EH (cell line): ENCODE data around the gene DIS3L2.

ENCODE experiments used
- DNase-seq: peaks from one replicate; pipeline ENCODE4 v3.0.0-alpha.2; 2015; ENCODE audit warnings: low read depth

DIS3L2 gene

DNA sequence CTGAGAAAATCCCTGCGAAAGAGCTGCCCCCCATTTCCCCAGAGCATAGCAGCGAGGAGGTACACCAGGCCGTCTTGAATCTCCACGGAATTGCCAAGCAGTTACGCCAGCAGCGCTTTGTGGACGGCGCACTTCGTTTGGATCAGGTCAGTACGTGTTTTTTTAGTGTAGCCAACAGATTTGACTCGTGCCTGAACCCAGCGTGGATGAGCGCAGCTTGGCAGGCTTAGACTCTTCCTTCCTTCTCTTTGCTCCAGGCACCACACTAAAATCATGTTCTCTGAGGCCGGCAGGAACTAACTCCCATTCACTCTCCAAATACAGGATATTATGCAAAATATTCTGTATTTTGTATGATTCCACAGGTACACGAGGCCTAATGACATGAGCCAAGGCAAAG, 301.8 kb downstream of the DIS3L2 start:
- no peak for DNase-seq

DNA sequence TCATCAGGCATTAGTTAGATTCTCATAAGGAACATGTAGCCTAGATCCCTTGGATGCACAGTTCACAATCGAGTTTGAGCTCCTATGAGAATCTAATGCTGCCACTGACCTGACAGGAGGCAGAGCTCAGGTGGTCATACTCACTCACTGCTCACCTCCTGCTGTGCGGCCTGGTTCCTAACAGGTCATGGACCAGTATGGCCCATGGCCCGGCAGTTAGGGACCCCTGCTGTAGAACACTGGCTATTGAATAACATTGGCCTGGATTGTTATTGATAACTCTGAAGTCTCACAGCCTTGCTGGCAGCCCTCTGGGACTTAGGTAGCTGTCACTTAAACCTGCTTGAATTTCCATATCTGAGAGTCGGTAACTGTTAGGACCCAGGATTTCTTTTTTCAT, 302.6 kb downstream of the DIS3L2 start:
- DNase-seq, result no peak

DNA sequence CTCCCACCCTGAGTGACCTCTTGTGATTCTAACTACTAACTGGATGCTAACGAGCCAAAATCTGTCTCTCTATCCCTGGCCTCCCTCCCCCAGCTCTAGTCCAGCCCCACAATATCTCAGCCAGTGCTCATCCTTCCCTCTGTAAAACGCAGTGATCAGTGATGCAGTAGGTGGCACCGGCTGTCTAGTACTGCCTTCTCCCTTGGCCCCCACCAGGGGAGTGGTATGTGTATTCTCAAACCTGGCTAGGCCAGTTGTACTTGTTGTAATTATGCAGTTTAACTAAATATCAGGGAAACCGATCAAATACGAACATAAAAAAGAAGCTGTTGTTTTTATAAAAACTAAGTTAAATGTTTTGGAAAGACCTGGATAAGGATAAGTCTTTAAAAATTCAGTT, 303.8 kb downstream of the DIS3L2 start:
- no peak for DNase-seq

DNA sequence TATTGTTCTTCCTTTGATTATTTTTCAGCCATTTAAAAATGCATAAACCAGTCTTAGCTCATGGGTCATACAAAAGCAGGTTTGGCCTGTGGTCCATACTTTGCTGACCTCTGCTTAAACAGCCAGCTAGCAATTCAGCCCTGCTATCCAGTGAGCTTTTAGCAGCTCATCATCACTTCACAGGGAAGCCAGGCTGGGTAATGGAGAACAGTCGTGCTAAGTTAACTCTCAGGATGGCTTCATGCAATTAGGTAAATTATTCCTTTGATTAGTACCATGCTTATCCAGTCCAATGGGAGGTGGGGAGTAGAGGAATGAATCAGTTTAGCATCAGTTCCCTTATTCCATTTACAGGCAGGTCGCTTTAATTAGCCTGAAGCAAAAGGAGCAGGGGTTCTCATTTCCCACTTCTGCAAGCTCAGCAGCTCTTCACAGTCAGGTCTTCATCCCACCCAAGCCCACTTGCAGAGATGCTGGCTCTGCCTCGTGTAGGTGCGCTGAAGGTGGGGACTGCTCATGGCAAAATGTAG, 307.2 kb downstream of the DIS3L2 start:
- no peak for DNase-seq

DNA sequence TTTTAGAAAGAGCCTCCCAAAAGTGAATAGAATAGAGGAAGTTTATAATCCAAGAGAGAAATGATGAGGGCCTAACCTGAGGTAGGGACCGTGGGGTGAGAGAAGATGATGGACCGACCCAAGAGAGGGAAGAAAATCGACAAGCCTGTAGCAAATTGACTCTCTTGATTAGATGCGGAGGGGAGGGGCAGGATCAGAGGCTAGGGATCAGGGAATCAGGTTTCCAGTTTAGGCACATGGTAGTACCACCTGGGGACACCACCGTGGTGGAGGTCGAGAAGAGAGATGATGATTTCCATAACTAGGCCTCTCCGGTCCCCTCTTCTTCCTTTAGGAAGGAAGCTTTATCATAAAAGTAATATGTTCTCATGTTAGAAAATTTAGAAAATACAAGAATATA, 308.4 kb downstream of the DIS3L2 start:
- DNase-seq, result no peak

DNA sequence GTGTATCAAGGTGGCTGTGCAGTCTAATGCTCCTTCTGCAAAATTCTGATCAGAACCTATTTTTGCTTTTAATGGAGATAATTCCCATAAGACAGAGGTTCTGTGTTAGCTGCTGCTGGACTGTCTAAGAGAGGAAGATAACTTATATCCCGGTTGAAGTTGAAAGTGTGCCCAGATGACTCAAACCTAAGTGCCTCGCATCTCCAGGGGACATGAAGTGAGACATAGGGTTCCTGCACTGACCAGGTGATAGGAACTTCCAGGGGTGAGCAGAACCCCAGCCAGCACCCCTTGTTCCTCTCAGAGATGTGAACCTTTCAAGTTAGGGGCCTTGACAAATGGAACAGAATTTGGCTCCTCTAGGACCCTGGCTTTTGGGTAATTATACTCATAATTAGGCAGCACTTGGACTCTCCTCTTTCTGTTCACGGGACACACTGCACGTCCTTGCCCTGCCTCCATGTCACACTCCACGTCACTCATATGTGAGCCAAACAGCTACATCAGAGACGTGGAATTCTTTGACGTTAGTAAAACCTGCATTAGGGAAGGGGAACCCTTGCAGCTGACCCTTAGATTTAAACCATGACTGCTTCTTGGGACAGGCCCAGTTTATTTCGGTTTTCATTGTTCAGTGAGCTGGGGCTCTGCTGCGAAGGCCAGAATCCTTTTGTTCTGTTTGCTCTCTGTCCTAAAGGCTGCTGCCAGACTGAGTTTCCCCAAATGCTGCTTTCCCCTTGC, 312.6 kb downstream of the DIS3L2 start:
- DNase-seq, result no peak

DNA sequence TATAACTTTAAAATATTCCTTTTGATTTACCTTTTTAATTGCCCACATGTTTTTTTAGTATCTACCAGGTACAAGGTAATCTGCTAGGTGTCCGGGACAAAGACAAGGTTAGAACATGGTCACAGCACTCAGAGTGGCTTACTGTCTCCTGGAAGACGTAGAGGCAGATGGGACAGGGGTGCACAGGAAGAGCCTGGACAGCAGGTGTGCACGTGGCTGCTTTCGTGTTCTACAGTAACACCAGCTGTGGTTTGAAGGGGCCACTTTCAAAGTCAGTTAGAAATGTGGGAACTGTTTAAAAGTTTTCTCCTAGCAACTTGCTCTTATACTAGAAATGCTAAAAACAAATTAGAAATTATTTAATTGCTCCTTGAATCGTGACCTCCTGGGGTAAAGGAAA, 314.2 kb downstream of the DIS3L2 start:
- DNase-seq, result no peak

DNA sequence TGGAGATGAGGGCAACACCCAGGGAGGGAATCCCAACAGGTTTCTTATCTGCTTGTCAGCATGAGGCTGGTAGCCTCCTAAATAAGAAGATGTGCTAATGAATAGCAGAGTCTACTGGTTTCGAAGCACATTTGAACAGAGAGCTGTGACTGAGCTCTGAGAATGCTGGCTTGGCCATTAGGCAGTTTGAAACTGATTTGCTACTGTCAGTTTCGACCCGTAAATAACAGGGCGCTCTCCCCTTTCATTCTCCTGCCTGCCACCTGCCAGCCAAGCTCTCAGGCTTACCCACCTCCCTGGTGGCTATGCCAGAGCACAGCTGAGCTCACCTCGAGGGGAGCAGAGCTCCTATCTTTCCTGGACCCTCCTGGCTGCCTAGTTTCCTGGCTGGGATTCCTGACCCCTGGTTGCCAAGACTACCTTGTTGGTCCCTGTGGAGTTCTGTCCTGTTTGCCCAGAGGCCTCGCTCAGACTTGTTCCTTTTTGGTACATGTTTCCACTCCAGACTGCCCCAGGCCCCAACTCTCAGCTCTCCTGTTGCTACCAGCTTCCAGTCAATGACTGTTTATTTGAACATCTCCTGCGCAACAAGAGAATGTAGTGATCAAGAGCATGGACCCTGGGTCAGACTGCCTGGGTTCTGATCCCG, 314.7 kb downstream of the DIS3L2 start:
- DNase-seq, result no peak

DNA sequence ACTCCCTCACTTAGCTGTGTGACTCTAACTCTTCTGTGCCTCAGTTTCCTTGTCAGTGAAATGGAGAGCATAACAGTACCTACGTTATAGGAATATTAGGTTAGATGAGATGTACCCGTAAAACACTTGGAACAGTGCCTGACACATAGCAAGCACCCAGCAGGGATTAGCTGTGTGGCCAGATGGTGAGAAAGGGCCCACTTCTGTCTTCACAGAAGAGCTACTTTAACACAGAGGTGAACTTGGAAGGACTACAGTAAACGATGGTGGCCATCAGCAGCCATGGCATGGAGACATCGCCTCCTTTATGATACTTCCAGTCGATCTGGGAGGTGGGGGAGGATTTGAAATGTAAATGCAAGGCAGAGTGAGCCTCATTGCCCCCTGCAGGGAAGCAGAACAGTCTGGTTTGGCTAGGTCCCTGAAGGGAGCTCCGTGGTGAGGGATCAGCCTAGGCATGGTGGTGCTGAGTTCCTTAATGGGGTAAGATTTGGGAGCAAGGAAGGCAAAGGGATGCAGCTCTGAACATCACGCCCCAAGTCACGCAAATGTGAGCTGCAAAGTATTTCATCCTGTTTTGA, 315.3 kb downstream of the DIS3L2 start:
- no peak for DNase-seq

DNA sequence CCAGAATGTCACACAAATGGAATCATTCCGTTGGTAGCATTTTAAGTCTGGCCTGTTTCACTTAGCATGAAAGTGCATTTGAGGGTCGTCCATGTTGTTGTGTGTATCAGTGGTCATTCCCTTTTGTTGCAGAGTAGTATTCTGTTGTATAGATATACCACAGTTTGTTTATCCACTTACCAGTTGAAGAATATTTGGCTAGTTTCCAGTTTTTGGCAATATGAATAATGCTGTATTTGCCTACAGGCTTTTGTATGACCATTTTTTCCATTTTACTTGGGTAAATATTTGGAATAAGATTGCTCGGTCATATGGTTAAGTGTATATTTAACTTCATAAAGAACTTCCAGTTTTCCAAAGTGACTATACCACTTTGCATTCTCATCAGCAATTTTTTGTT, 317.0 kb downstream of the DIS3L2 start:
- no peak for DNase-seq

DNA sequence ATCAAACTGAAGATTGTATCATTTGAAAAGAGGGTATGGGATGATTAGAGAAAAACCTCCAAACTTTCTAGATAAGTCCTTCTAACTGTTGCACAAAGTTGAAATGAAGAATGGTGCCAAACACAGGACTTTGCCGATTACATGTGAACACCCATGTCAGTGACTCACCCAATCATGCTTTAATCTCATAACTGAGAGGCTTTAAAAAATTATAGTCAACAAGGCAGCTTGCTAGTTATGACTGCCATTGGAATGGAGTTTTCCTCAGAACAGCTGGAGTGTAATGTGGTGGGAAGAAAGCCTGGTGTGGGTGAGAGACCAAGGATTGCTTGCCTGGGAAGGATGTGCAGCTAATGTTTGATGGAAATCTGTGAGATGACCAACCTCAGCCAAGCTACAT, 318.8 kb downstream of the DIS3L2 start:
- DNase-seq, result no peak

DNA sequence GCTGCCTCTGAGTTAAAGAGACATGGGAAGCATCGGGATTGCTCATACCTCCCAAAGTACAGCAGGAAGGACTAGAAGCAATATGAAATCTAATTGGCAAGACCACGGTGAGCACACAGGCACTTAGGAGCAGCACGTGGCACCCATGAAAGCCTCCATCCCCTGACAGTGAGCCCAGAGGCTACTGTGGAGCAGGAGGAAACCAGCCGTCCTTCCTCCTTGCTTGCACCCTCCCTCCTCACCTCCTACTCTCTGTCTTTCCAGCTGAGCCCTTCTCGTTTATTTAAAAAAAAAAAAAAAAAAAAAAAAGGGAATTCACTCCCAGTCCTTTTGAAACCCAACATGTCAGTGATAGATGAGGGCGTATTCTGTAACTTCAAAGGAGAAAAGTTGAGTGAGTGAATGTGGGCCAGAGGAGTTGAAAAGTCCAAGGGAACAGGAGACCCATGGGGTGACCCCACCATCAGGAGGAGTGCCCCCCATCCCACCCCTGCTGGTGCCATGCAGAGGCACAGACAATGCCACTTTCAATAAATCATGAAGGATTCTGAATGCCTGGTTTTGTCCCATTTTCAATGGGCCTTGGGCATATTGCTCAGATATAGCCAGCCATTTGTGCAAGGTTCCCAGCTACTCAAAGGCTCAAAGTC, 320.5 kb downstream of the DIS3L2 start:
- DNase-seq, result no peak

DNA sequence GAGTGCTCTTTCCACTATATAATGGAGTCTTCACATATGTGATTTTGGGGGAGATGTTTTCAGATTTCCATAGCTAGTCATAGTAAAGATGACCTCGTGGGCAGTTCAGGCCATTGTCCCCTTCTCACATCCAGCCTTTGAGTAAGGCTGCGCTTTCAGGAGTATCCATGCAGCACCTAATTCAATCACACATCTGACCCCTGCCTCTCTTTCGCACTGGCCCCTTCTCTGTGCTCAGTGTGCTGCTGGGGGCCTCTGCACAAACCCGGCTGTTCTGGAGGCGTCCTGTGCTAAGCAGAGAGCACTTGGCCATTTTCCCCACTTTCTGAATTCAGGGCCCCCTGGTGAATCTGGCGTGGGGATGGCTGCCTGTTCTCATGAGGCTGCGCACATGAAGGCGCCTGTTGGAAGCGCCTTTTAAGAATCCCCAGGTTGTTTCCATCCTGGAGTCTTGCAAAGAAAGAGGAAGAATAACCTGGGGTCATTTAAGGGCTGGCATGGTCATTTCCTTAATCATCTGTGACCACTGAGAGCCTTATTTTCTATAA, 321.1 kb downstream of the DIS3L2 start:
- no peak for DNase-seq

DNA sequence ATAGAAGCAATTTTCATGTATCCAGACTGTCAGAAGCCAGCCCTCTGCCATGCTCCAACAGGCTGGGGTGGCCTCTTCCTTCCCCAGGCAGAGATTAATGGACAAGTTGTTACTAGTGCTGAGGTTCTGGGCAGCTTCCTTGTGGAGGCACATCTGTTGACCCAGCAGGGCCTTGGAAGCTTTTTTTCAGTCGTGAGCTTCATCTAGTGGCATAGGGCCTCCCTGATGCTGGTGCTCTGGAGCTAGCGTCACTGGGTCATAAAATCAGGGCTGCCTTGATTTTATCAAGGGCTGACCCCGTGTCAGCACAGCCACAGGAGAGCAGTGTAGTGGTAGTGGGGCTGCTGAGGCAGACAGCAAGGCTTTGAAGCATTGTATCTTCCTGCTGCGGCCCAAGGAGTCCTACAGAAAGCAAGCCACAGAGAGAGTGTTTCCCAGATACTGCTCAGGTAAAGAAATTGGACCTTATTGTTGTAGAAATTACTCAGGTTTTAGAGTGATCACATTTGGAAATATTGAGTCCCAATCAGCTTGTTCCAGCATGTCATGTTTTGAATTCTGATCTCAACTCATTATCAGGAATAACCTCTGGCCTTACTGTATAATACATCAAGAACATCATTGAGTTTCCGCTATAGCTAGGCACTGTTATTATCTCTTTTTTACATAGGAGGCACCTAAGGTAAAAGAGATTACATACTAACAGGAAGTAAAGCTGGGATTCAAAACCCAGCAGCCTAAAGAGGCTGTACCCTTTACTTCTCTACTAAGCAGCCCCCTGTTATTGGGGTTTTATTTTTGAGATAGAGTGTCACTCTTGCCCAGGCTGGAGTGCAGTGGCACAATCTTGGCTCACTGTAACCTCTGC, 324.7 kb downstream of the DIS3L2 start:
- no peak for DNase-seq

DNA sequence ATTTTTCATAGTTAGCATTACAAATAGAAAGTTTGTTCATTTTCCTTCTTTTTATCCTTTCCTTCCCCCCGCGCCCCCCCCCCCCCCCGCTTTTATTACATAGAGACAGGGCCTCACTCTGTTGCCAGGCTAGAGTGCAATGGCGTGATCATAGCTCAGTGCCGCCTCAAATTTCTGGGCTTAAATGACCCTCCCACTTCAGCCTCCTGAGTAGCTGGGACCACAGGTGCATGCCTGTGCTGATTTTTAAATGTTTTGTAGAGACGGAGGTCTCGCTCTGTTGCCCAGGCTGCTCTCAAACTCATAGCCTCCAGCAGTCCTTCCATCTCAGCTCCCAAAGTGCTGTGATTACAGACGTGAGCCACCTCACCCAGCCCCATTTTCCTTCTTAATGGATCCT, 325.8 kb downstream of the DIS3L2 start:
- DNase-seq, result no peak

DNA sequence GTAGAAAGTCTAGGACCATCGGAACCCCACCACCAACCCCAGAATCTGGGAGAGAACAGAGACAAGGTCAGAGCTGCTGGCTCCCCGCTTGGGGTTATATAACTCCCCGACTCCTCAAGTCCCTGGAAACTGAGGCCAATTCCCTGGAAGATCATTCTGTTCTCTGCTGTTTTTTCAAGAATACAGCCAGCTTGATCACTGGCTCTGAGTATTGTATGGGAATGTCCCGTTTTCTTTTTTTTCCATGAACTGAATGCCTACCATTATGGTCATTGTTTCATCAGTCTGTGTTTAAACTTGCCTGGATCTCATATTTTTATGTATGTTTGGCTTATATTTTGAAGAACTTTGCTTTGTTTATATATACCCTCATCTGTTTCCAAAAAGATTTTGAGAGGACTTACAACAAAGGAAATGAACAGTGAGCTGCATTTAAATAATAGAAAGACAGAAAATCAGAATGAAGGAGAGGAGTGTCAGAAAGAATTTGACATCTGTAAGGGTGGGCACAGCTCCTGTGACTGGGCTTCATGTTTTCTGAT, 327.0 kb downstream of the DIS3L2 start:
- DNase-seq, result no peak

DNA sequence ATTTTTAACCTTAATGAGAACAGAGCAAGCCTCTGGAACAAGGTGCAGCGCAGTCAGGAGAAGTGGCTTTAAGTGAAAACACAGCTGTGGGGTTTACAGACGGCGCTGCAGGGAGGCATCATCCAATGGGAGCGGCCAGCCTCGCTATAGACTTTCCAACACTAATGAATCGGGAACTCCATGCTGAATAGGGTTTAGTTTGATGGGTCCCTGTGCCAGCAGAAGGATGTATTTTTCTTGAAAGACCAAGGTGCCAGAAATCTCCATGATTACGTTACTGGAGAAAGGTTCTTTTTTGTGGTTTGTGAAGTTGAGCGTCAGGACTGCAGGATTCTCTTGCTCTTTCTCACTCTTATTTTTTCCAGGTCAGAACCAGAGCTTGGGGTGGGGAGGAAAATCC, 329.2 kb downstream of the DIS3L2 start:
- DNase-seq, result no peak

DNA sequence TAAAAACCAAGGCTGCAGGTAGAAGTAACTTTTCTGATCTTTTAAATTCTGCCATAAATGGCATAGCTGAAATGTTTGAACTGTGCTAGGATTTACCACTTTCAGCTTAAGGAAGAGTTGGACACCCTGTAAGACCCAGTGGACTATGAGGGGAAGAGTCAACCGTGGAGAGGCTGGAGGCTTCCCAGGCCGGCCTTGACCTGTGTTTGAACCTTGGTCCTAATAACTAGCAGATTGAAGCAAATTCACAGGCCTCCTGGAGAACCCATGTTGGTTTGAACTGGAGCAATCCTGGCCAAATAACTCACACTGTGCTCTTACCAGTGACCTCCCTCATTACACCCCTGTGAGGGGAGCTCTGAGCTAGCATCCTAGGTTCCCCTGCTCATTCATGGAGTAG, 329.8 kb downstream of the DIS3L2 start:
- DNase-seq, result no peak

DNA sequence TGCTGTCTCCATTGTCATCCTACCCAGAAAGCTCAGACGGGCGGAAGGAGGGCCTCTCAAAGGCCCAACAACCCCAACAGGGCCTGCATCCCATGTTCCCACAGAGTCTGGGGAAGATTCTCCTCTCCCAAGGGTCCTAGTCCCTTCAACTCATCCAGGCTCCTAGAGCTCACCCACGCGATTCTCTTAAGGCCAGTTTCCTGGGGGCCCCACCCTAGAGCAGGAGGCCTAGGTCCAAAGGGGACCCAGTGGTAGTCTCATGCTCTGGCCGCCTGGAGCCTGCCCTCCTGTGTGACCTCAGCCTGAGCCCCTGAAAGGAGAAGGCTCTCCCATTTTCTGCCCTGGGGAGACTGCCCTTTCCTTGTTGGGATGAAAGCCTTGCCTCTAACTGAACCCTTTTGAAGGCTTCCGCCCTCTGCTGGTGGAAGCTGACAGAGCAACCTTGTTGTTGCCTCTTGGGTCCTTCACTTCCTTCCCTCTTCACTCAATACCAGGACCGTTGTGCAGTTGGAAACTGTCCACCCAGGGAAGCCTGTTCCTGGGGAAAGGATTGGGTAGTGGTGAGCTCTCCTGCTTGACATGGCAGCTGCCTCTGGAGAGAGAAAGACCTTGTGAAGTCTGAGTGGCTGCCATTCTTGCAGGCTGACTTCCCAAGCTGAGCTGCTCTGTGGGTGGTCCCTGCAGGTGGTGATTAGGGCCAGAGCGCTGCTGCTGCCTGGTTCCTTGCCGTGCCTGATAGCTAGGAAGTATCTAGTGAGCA, 331.1 kb downstream of the DIS3L2 start:
- peak; percentile 72 for DNase-seq

DNA sequence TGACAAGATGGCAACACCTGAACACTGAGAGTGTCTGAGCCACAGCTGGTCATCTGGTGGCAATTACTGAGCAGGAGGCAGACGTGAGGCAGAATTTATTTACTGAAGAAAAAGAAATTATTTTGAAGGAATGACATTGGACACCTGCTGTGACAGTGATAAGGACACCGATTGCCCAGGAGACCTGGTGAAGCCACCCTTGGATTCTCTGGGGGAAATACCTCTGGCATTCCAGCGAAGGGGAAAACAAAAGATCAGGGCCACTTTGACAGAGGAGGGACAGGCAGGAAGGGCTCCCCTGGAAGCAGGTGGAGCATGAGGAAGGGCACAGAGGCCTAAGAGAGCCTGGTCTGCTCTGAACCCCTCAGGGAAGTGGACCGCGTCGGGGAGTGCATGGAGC, 331.7 kb downstream of the DIS3L2 start:
- no peak for DNase-seq

DNA sequence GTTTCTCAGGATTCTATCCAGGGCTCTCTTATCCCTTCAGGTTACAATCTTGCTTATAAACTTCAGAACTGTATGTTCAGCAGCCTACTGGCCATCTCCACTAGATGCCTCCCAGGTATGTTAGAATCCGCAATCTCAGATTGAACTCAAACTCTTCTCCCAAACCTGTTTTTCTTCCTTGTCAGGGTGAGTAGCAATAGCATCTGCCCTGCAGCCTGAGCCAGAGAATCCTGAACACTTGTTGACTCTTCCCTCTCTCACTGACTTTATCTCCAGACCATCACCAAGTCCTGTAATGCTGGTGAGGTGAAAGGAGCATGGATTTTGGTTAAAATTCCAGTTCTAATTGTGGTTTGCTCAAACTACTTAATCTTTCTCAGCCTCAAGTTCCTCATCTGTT, 334.5 kb downstream of the DIS3L2 start:
- DNase-seq, result no peak
